Chondrocyte (in vitro differentiated cells): ENCODE data around the gene MICAL3. TPM values are rescaled to one million over a fixed set of nuclear protein-coding genes. Genes with fewer than 3 reads are reported as not detected.

Experiments
- DNase-seq: peaks from one replicate; pipeline ENCODE4 v3.0.0; 2021; ENCODE audit warnings: mixed read lengths, low spot score
- H3K27ac Mint-ChIP-seq: one replicate; pipeline ENCODE4 v1.8.0; 2021; ENCODE audit warnings: mild to moderate bottlenecking, moderate library complexity, mixed read lengths; ENCODE audit not compliant: unreplicated experiment
- H3K27me3 Mint-ChIP-seq: 2 replicates; pipeline ENCODE4 v1.8.0; 2021; ENCODE audit warnings: low read depth, mixed read lengths
- H3K36me3 Mint-ChIP-seq: 2 replicates; pipeline ENCODE4 v1.8.0; 2021; ENCODE audit warnings: low read depth, mixed read lengths
- H3K4me1 Mint-ChIP-seq: 2 replicates; pipeline ENCODE4 v1.8.0; 2021; ENCODE audit warnings: low read depth, mild to moderate bottlenecking, mixed read lengths
- H3K4me3 Mint-ChIP-seq: one replicate; pipeline ENCODE4 v1.8.0; 2021; ENCODE audit warnings: mild to moderate bottlenecking, moderate library complexity, mixed read lengths; ENCODE audit not compliant: unreplicated experiment
- H3K9me3 Mint-ChIP-seq: 2 replicates; pipeline ENCODE4 v1.8.0; 2021; ENCODE audit warnings: low read depth, mixed read lengths
- microRNA-seq: library from miRNA; unstranded; fragments of <30 nt; microRNA quantifications from one replicate; pipeline ENCODE4 v1.2.0, GENCODE V29; 2020; ENCODE audit warnings: borderline number of aligned reads
- total RNA-seq: library from RNA; stranded (reverse); gene quantifications from 3 replicates; pipeline ENCODE4 v1.2.1, GENCODE V29; 2021
- TF ChIP-seq, protein P1 (sequence below): fragments of 200-600 bp; sonication (generic); IDR thresholded peaks from 2 replicates; pipeline ENCODE4 v1.5.0; 2021; ENCODE audit warnings: antibody characterized with exemption, mild to moderate bottlenecking, moderate library complexity

The MICAL3 gene
- total RNA-seq, 1 donor from 2014 or later, result 68.2 TPM

DNA sequence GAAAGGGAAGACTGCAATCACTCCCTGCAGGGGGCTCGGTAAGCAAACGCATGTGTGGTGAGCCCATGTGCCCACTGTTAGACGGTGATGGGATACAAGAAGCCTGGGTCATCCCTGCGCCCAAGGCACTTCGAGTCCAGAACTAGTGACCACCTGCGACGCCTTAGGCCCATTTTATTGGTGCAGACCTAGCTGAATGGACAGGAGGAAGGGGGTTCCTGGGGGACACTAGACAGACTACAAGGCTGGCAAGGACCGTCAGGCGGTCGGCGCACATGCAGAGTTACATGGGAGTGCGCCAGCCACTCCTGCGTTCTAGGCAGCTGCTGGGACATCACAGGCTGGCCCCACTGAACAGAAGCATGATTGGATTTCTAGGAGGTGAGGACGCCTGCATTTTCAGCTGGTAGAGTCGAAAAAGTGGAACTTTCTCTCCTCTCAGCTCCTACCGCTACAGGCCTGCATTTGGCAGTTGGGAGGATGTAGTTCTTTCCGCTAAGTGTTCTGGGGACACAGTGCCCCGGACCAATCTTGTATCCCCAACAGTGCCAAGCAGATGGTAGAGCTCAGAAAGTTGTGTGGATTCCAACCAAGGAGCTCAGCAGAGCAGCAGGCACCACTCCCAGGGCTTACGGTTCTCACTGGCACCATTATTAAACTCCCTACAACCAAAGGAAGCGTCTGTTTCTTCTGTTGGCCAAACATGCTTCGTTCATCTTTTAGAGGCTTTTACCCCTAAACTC is 285.8 kb downstream of the MICAL3 start:
- DNase-seq, result no peak
- TF ChIP-seq, protein P1, sequence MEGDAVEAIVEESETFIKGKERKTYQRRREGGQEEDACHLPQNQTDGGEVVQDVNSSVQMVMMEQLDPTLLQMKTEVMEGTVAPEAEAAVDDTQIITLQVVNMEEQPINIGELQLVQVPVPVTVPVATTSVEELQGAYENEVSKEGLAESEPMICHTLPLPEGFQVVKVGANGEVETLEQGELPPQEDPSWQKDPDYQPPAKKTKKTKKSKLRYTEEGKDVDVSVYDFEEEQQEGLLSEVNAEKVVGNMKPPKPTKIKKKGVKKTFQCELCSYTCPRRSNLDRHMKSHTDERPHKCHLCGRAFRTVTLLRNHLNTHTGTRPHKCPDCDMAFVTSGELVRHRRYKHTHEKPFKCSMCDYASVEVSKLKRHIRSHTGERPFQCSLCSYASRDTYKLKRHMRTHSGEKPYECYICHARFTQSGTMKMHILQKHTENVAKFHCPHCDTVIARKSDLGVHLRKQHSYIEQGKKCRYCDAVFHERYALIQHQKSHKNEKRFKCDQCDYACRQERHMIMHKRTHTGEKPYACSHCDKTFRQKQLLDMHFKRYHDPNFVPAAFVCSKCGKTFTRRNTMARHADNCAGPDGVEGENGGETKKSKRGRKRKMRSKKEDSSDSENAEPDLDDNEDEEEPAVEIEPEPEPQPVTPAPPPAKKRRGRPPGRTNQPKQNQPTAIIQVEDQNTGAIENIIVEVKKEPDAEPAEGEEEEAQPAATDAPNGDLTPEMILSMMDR, result no peak
- no peak overlapping the region for H3K4me3 Mint-ChIP-seq
- peaks cover 12% of the 10 kb centered on the region for H3K4me1 Mint-ChIP-seq
- H3K27me3 Mint-ChIP-seq, result no peaks in the 10 kb centered on the region
- no peaks in the 10 kb centered on the region for H3K9me3 Mint-ChIP-seq
- no peak overlapping the region for H3K27ac Mint-ChIP-seq
- H3K36me3 Mint-ChIP-seq, result peaks cover 2% of the 10 kb centered on the region

Small RNAs within 50 kb of the gene (microRNA-seq; reads per million reads assigned to microRNA genes)
- gene MIR3198-1 (not detected), gene MIR648 (not detected)

Other genes starting within 250 kb of the MICAL3 start
- gene PEX26, start 53.4 kb upstream of the MICAL3 start, total RNA-seq, result 33.4 to 34.4 TPM (median 33.7 TPM) in 3 replicates
- gene TUBA8, start 86.2 kb upstream of the MICAL3 start, total RNA-seq, result 1.2 to 1.4 TPM (median 1.2 TPM) in 3 replicates
- gene USP18, start 125.6 kb upstream of the MICAL3 start, total RNA-seq, result 2.6 to 2.8 TPM (median 2.8 TPM) in 3 replicates